ENCODE data around the gene ALDH16A1.

DNA sequence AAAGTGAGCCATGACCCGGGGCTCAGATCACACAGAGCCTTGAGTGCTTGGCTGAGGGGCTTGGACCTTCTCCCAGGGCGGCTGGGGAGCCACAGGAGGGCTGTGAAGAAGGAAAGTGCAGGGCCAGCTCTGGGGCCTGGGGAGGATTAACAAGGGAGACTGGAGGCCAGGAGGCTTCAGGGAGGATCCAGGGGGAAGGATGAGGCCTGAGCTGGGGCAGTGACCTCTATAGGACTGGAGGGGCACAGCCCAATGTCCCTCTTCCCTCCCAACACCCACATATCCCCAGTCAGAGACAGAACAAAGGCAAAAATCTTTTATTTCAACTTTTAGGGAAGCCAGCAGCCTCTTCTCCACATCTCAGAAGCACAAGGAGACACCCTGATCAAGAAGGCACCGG, 7.0 kb upstream of the ALDH16A1 start:
- TF ChIP-seq, protein P1, sequence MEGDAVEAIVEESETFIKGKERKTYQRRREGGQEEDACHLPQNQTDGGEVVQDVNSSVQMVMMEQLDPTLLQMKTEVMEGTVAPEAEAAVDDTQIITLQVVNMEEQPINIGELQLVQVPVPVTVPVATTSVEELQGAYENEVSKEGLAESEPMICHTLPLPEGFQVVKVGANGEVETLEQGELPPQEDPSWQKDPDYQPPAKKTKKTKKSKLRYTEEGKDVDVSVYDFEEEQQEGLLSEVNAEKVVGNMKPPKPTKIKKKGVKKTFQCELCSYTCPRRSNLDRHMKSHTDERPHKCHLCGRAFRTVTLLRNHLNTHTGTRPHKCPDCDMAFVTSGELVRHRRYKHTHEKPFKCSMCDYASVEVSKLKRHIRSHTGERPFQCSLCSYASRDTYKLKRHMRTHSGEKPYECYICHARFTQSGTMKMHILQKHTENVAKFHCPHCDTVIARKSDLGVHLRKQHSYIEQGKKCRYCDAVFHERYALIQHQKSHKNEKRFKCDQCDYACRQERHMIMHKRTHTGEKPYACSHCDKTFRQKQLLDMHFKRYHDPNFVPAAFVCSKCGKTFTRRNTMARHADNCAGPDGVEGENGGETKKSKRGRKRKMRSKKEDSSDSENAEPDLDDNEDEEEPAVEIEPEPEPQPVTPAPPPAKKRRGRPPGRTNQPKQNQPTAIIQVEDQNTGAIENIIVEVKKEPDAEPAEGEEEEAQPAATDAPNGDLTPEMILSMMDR (IDR thresholded peaks at IDR 0.05): no peak
- TF ChIP-seq EZH2 (IDR thresholded peaks at IDR 0.05; ENCODE audit: borderline replicate concordance, insufficient read depth, low read depth, low read length, poor library complexity, severe bottlenecking): no peak

All from B cell (primary cell).